Measurements from ENCODE around the gene TSPAN10.

GRCh38 chr17:81656118-81656743 lies 19.2 kb downstream of the TSPAN10 start, which contains the start of gene PDE6G:
- TF ChIP-seq CTCF (IDR thresholded peaks at IDR 0.05; ENCODE audit: low read depth, low read length, missing input control) (no peak), MAX (IDR thresholded peaks at IDR 0.05) (no peak), ATF3 (IDR thresholded peaks at IDR 0.05) (no peak), GABPA (IDR thresholded peaks at IDR 0.05 in 1 of 2, conservative IDR thresholded peaks at IDR 0.05 in 1 of 2) (no peak), REST (IDR thresholded peaks at IDR 0.05) (no peak), ZBTB33 (IDR thresholded peaks at IDR 0.05) (no peak), EGR1 (IDR thresholded peaks at IDR 0.05; ENCODE audit: low read depth in 2 of 2) (no peak), JUND (IDR thresholded peaks at IDR 0.05) (no peak)

All from liver (tissue), 3 donors.